Sigmoid colon (tissue), 7 donors: ENCODE measurements around the gene LAMA3. TPM values are rescaled to one million over a fixed set of nuclear protein-coding genes. Genes with fewer than 3 reads are reported as not detected.

ENCODE experiments used
- DNase-seq: peaks from one replicate; pipeline ENCODE4 v3.0.0-alpha.2; 2019
- H3K27ac ChIP-seq, 4 donors: fragments of 200-600 bp; sonication (generic); one replicate each; pipeline ENCODE4 v1.5.1; 2016 to 2019; ENCODE audit warnings: mild to moderate bottlenecking in 1 of 4
- H3K27me3 ChIP-seq, 3 donors: fragments of 200-600 bp; sonication (generic); one replicate each; pipeline ENCODE4 v1.5.1; 2019; ENCODE audit warnings: mild to moderate bottlenecking in 1 of 3
- H3K36me3 ChIP-seq, 4 donors: fragments of 200-600 bp; sonication (generic); one replicate each; pipeline ENCODE4 v1.5.1; 2016 to 2019
- H3K4me1 ChIP-seq, 4 donors: fragments of 200-600 bp; sonication (generic); one replicate each; pipeline ENCODE4 v1.5.1; 2017 to 2019
- H3K4me3 ChIP-seq, 4 donors: fragments of 200-600 bp; sonication (generic); one replicate each; pipeline ENCODE4 v1.5.1; 2017 to 2019; ENCODE audit warnings: mild to moderate bottlenecking in 2 of 4, moderate library complexity in 1 of 4
- H3K9me3 ChIP-seq, 4 donors: fragments of 200-600 bp in 3 of 4; sonication (generic) in 3 of 4; one replicate each; pipeline versions ENCODE4 v1.5.1 to v1.6.1; 2013 to 2019
- CTCF ChIP-seq, 4 experiments: fragments of 450-650 bp in 3 of 4; fragments of 200-600 bp in 1 of 4; IDR thresholded peaks; one replicate each; pipeline ENCODE4 v1.5.1; 2016 to 2019; ENCODE audit warnings: antibody characterized with exemption in 4 of 4, mild to moderate bottlenecking in 3 of 4, moderate library complexity in 2 of 4
- EP300 ChIP-seq, 4 donors: sonication (generic); formaldehyde crosslinking; IDR thresholded peaks; one replicate each; pipeline ENCODE4 v1.6.1; 2017; ENCODE audit warnings: antibody characterized with exemption in 4 of 4
- POLR2A ChIP-seq, 2 donors: fragments of 450-650 bp; IDR thresholded peaks; one replicate each; pipeline ENCODE4 v1.6.1; 2016; ENCODE audit warnings: antibody characterized with exemption in 2 of 2, mild to moderate bottlenecking in 2 of 2, moderate library complexity in 2 of 2
- POLR2AphosphoS5 ChIP-seq, 4 donors: sonication (generic); formaldehyde crosslinking; IDR thresholded peaks; one replicate each; pipeline ENCODE4 v1.6.1; 2017; ENCODE audit warnings: antibody characterized with exemption in 4 of 4
- WGBS, 2 donors: extraction: QIAGEN DNeasy Blood & Tissue Kit; methylation state at CpG; one replicate each; pipeline ENCODE4 v1.1.7; 2013; 5-methylcytosine and 5-hydroxymethylcytosine counted together
- intact Hi-C: fragments of 100-400 bp; cut with DNase I; formaldehyde crosslinking; loops from one replicate; pipeline ENCODE4 v1.15.1; 2023
- polyA plus RNA-seq, 3 donors: library from polyadenylated mRNA; stranded (reverse); fragments of 200-250 nt; gene quantifications; one replicate each; pipeline ENCODE4 v1.2.3, GENCODE V29; 2013
- total RNA-seq, 4 donors: library from RNA; depleted of rRNA; stranded (reverse); fragments of >200 nt; gene quantifications; one replicate each; pipeline ENCODE4 v1.1.0, GENCODE V29; 2016
- donor health status: healthy with polysubstance abuse.
- donor health status: Bipolar disorder and iron deficiency.
- donor health status: healthy.

LAMA3 gene
- total and polyA plus RNA-seq, 7 donors, result 6.0 to 19.9 (median 14.1) TPM

- H3K27ac ChIP-seq, result no peak overlapping the region
- peaks cover 0 to 8% (median 0%) of the 10 kb centered on the region in 3 donors for H3K27me3 ChIP-seq
- H3K36me3 ChIP-seq, result no peaks in the 10 kb centered on the region
- no peak for DNase-seq
- H3K4me1 ChIP-seq, result peaks cover 0 to 5% (median 4%) of the 10 kb centered on the region in 4 donors
- WGBS, 2 donors, result 93 to 94% methylated on average over 4 of the region's 4 CpGs
- no peak for TF ChIP-seq POLR2A (IDR thresholded peaks at IDR 0.05)
- TF ChIP-seq EP300 (IDR thresholded peaks at IDR 0.05), result no peak
- H3K4me3 ChIP-seq, result no peak overlapping the region
- no peaks in the 10 kb centered on the region for H3K9me3 ChIP-seq
- intact Hi-C loops, result loop anchor here (5.0 kb wide), 1 partner anchor 47 kb away; no protein-coding TSS in a partner anchor
Measured at GRCh38 chr18:23694637-23695430, 5.6 kb downstream of the LAMA3 start.

- Histone ChIP-seq H3K27ac (no peak overlapping the region), H3K36me3 (no peaks in the 10 kb centered on the region), H3K27me3 (no peaks in the 10 kb centered on the region), H3K9me3 (no peaks in the 10 kb centered on the region), H3K4me3 (no peak overlapping the region), H3K4me1 (no peaks in the 10 kb centered on the region)
- DNase-seq, result no peak
- 49 to 69% methylated on average over 2 of the region's 2 CpGs for WGBS, 2 donors
- intact Hi-C loops, result loop anchor here (5.0 kb wide), 1 partner anchor 79 kb away; no protein-coding TSS in a partner anchor
- TF ChIP-seq POLR2A (IDR thresholded peaks at IDR 0.05) (no peak), EP300 (IDR thresholded peaks at IDR 0.05) (no peak), CTCF (IDR thresholded peaks at IDR 0.05) (no peak), POLR2AphosphoS5 (IDR thresholded peaks at IDR 0.05) (no peak)
Measured at GRCh38 chr18:23701017-23701416, 11.8 kb downstream of the LAMA3 start.

- intact Hi-C loops, result loop anchor here (5.0 kb wide), 1 partner anchor 79 kb away; no protein-coding TSS in a partner anchor
- WGBS, 2 donors, result 92 to 95% methylated on average over 8 of the region's 8 CpGs
- Histone ChIP-seq H3K27me3 (no peaks in the 10 kb centered on the region), H3K4me1 (no peaks in the 10 kb centered on the region), H3K4me3 (no peak overlapping the region), H3K27ac (no peak overlapping the region), H3K9me3 (no peaks in the 10 kb centered on the region), H3K36me3 (no peaks in the 10 kb centered on the region)
- DNase-seq, result no peak
- TF ChIP-seq EP300 (IDR thresholded peaks at IDR 0.05), result no peak
- no peak for TF ChIP-seq POLR2A (IDR thresholded peaks at IDR 0.05)
- TF ChIP-seq CTCF (IDR thresholded peaks at IDR 0.05), result no peak
- TF ChIP-seq POLR2AphosphoS5 (IDR thresholded peaks at IDR 0.05), result no peak
Measured at GRCh38 chr18:23701544-23702064, 12.4 kb downstream of the LAMA3 start.

- Histone ChIP-seq H3K27ac (no peak overlapping the region), H3K9me3 (peaks cover 0 to 6% (median 0%) of the 10 kb centered on the region in 4 donors), H3K27me3 (no peaks in the 10 kb centered on the region), H3K4me1 (no peaks in the 10 kb centered on the region), H3K36me3 (no peaks in the 10 kb centered on the region), H3K4me3 (no peak overlapping the region)
- 85 to 89% methylated on average over 4 of the region's 4 CpGs for WGBS, 2 donors
- TF ChIP-seq EP300 (IDR thresholded peaks at IDR 0.05) (no peak), POLR2AphosphoS5 (IDR thresholded peaks at IDR 0.05) (no peak), CTCF (IDR thresholded peaks at IDR 0.05) (no peak), POLR2A (IDR thresholded peaks at IDR 0.05) (no peak)
- DNase-seq, result no peak
- intact Hi-C loops, result loop anchor here (5.0 kb wide), 1 partner anchor 80 kb away; no protein-coding TSS in a partner anchor
Measured at GRCh38 chr18:23702606-23703005, 13.4 kb downstream of the LAMA3 start.
